ENCODE measurements around the gene KHSRP.

DNA sequence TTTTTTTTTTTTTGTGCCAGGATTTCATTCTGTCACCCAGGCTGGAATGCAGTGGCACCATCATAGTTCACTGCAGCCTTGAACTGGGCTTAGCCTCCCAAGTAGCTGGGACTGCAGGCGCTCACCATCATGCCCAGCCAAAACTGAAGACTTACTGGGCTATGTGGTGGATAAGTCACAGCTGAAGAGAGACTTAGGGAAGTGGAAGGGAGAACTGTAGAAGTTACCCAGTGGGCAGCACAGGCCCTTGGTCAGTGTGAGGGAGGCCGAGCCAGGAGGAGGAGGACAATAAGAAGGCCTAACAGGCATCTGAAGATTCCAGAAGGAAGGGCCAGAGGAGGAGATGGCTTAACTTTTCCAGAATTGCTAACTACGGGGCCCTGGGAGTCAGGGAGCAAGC lies 44.9 kb downstream of the KHSRP start:
- TF ChIP-seq, protein P1, sequence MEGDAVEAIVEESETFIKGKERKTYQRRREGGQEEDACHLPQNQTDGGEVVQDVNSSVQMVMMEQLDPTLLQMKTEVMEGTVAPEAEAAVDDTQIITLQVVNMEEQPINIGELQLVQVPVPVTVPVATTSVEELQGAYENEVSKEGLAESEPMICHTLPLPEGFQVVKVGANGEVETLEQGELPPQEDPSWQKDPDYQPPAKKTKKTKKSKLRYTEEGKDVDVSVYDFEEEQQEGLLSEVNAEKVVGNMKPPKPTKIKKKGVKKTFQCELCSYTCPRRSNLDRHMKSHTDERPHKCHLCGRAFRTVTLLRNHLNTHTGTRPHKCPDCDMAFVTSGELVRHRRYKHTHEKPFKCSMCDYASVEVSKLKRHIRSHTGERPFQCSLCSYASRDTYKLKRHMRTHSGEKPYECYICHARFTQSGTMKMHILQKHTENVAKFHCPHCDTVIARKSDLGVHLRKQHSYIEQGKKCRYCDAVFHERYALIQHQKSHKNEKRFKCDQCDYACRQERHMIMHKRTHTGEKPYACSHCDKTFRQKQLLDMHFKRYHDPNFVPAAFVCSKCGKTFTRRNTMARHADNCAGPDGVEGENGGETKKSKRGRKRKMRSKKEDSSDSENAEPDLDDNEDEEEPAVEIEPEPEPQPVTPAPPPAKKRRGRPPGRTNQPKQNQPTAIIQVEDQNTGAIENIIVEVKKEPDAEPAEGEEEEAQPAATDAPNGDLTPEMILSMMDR (IDR thresholded peaks at IDR 0.05), result no peak
- no peak for TF ChIP-seq POLR2A (IDR thresholded peaks at IDR 0.05)
